Fibroblast of lung (primary cell): ENCODE measurements around the gene SLC38A10.

Experiments
- EZH2 ChIP-seq: IDR thresholded peaks from 2 replicates; pipeline ENCODE4 v1.5.1; 2012; ENCODE audit warnings: low read length, control low read depth, mild to moderate bottlenecking; ENCODE audit errors: missing control alignments
- TF ChIP-seq, protein P1 (sequence below), 2 donors: IDR thresholded peaks in 1 of 2; conservative IDR thresholded peaks in 1 of 2; 1 replicate in 1 of 2; 2 replicates in 1 of 2; pipeline ENCODE4 v1.5.1; 2011 to 2012; ENCODE audit warnings: low read length in 2 of 2, control low read depth in 1 of 2, inconsistent platforms in 1 of 2, low read depth in 1 of 2, mild to moderate bottlenecking in 1 of 2

DNA sequence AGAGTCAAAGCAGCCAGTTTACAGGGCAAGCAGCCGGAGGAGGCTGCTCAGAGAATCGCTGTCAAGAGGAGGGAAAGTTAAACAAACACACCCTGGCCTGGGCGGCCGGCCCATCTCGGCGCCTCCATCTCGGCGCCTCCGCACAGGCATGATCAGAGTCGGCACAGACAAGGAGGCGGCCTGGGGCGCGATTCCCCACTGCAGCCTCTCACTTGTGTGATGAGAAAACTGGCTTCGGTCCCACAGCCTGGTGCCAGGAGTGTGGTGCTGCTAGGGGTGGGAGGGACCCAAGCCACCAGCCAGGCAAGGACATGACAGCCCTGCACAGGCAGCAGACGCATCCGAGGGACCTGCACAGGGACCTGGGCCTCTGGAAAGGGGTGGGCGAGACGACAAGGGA lies 17.7 kb downstream of the SLC38A10 start:
- TF ChIP-seq, protein P1, sequence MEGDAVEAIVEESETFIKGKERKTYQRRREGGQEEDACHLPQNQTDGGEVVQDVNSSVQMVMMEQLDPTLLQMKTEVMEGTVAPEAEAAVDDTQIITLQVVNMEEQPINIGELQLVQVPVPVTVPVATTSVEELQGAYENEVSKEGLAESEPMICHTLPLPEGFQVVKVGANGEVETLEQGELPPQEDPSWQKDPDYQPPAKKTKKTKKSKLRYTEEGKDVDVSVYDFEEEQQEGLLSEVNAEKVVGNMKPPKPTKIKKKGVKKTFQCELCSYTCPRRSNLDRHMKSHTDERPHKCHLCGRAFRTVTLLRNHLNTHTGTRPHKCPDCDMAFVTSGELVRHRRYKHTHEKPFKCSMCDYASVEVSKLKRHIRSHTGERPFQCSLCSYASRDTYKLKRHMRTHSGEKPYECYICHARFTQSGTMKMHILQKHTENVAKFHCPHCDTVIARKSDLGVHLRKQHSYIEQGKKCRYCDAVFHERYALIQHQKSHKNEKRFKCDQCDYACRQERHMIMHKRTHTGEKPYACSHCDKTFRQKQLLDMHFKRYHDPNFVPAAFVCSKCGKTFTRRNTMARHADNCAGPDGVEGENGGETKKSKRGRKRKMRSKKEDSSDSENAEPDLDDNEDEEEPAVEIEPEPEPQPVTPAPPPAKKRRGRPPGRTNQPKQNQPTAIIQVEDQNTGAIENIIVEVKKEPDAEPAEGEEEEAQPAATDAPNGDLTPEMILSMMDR (conservative IDR thresholded peaks at IDR 0.05 in 1 of 2, IDR thresholded peaks at IDR 0.05 in 1 of 2; ENCODE audit: low read depth in 1 of 2, low read length in 2 of 2), result no peak
- TF ChIP-seq EZH2, result no peak
